PC-3 (cell line): ENCODE data around the gene JKAMP. TPM values are rescaled to one million over a fixed set of nuclear protein-coding genes. Genes with fewer than 3 reads are reported as not detected.

Experiments
- ATAC-seq: fragments of 200-7000 bp; cut with Tn5 transposase; 2 replicates; pipeline ENCODE4 v1.9.1; 2020; ENCODE audit warnings: mild to moderate bottlenecking, moderate library complexity
- BruUV-seq: library from RNA; stranded (reverse); fragments of 400-500 nt; replicated peaks from 2 replicates; lab custom pipeline; 2021; lab: Mats Ljungman, UMichigan
- CTCF ChIA-PET: fragments of 300-600 bp; sonication (Branson Sonifier 250); formaldehyde crosslinking; loops from one replicate; lab custom pipeline; 2022; ENCODE audit warnings: antibody characterized with exemption; lab: Charles Lee
- POLR2A ChIA-PET: fragments of 300-600 bp; sonication (Branson Sonifier 250); formaldehyde crosslinking; loops from one replicate; lab custom pipeline; 2022; ENCODE audit warnings: antibody characterized with exemption; ENCODE audit not compliant: unreplicated experiment; lab: Charles Lee
- DNase-seq: peaks from one replicate; pipeline ENCODE4 v3.0.0-alpha.2; 2015
- H2AFZ ChIP-seq: fragments of 300-600 bp; sonication (generic); 2 replicates; pipeline ENCODE4 v1.6.0; 2016; ENCODE audit warnings: antibody characterized with exemption, low read length
- H3F3A ChIP-seq: fragments of 300-600 bp; sonication (generic); one replicate; pipeline ENCODE4 v1.6.0; 2017; ENCODE audit warnings: antibody characterized with exemption, low read length, control low read depth, mild to moderate bottlenecking; ENCODE audit not compliant: unreplicated experiment
- H3K27ac ChIP-seq: fragments of 300-600 bp; sonication (generic); 2 replicates; pipeline ENCODE4 v1.5.1; 2016; ENCODE audit warnings: mild to moderate bottlenecking, low read length
- H3K27me3 ChIP-seq: fragments of 300-600 bp; sonication (generic); 2 replicates; pipeline ENCODE4 v1.6.1; 2016; ENCODE audit warnings: low read length, mixed read lengths
- H3K36me3 ChIP-seq: fragments of 300-600 bp; sonication (generic); 2 replicates; pipeline ENCODE4 v1.6.1; 2016; ENCODE audit warnings: low read depth, mixed run types, low read length, mixed read lengths
- H3K4me1 ChIP-seq: fragments of 300-600 bp; sonication (generic); 2 replicates; pipeline ENCODE4 v1.5.1; 2016; ENCODE audit warnings: low read length; ENCODE audit not compliant: insufficient read depth
- H3K4me2 ChIP-seq: fragments of 300-600 bp; sonication (generic); 2 replicates; pipeline ENCODE4 v1.6.0; 2016; ENCODE audit warnings: low read length
- H3K4me3 ChIP-seq: fragments of 300-600 bp; sonication (generic); 2 replicates; pipeline ENCODE4 v1.5.1; 2016; ENCODE audit warnings: mild to moderate bottlenecking, low read length, mixed read lengths
- H3K79me2 ChIP-seq: fragments of 300-600 bp; sonication (generic); 2 replicates; pipeline ENCODE4 v1.6.1; 2017; ENCODE audit warnings: low read length, mixed read lengths
- H3K9ac ChIP-seq: fragments of 300-600 bp; sonication (generic); 2 replicates; pipeline ENCODE4 v1.6.0; 2016; ENCODE audit warnings: mild to moderate bottlenecking, low read length
- H3K9me2 ChIP-seq: fragments of 300-600 bp; sonication (generic); replicated peaks from 2 replicates; pipeline ENCODE4 v1.6.1; 2016; ENCODE audit warnings: mixed run types, low read length, mixed read lengths
- H3K9me3 ChIP-seq: fragments of 300-600 bp; sonication (generic); 2 replicates; pipeline ENCODE4 v1.6.1; 2016; ENCODE audit warnings: low read length, mixed read lengths
- H4K20me1 ChIP-seq: fragments of 300-600 bp; sonication (generic); 2 replicates; pipeline ENCODE4 v1.6.1; 2016; ENCODE audit warnings: low read length, mixed read lengths
- EZH2 ChIP-seq: fragments of 300-600 bp; sonication (generic); IDR thresholded peaks from one replicate; pipeline ENCODE4 v1.6.1; 2017; ENCODE audit warnings: antibody characterized with exemption, mild to moderate bottlenecking, low read length; ENCODE audit not compliant: unreplicated experiment
- EZH2phosphoT487 ChIP-seq: fragments of 300-600 bp; sonication (generic); IDR thresholded peaks from 2 replicates; pipeline ENCODE4 v1.6.1; 2018; ENCODE audit warnings: mild to moderate bottlenecking, antibody characterized with exemption, low read length, borderline replicate concordance
- intact Hi-C: fragments of 100-400 bp; cut with micrococcal nuclease; formaldehyde crosslinking; loops from 2 replicates; pipeline ENCODE4 v1.9.0; 2023
- total RNA-seq: library from RNA; depleted of rRNA; stranded (reverse); fragments of >200 nt; gene quantifications from 2 replicates; pipeline ENCODE4 v1.2.3, GENCODE V29; 2014
- TF ChIP-seq, protein P1 (sequence below): fragments of 300-600 bp; sonication (generic); conservative IDR thresholded peaks from 2 replicates; pipeline ENCODE4 v1.5.1; 2017; ENCODE audit warnings: antibody characterized with exemption, low read depth, mild to moderate bottlenecking, low read length

JKAMP gene
- total RNA-seq, 1 experiment from 2014 or later = 147 TPM

- Histone ChIP-seq H3K36me3 (peaks cover 78% of the 10 kb centered on the region), H4K20me1 (peaks cover 11% of the 10 kb centered on the region; the same call in 1 of the 2 replicates), H2AFZ (no peak overlapping the region), H3K27me3 (no peaks in the 10 kb centered on the region), H3K79me2 (peaks cover 19% of the 10 kb centered on the region), H3K9me3 (no peaks in the 10 kb centered on the region), H3F3A (no peaks in the 10 kb centered on the region), H3K9me2 (no peaks in the 10 kb centered on the region), H3K27ac (no peak overlapping the region), H3K9ac (no peak overlapping the region), H3K4me3 (no peak overlapping the region), H3K4me1 (no peaks in the 10 kb centered on the region), H3K4me2 (no peak overlapping the region)
- TF ChIP-seq EZH2 (no peak), EZH2phosphoT487 (no peak)
- TF ChIP-seq, protein P1, sequence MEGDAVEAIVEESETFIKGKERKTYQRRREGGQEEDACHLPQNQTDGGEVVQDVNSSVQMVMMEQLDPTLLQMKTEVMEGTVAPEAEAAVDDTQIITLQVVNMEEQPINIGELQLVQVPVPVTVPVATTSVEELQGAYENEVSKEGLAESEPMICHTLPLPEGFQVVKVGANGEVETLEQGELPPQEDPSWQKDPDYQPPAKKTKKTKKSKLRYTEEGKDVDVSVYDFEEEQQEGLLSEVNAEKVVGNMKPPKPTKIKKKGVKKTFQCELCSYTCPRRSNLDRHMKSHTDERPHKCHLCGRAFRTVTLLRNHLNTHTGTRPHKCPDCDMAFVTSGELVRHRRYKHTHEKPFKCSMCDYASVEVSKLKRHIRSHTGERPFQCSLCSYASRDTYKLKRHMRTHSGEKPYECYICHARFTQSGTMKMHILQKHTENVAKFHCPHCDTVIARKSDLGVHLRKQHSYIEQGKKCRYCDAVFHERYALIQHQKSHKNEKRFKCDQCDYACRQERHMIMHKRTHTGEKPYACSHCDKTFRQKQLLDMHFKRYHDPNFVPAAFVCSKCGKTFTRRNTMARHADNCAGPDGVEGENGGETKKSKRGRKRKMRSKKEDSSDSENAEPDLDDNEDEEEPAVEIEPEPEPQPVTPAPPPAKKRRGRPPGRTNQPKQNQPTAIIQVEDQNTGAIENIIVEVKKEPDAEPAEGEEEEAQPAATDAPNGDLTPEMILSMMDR = no peak
- ChIA-PET POLR2A (no interaction called here), CTCF (no interaction called here)
- DNase-seq (no peak), ATAC-seq (no peak)
- intact Hi-C loops = no loop called here
- BruUV-seq = no TSS peak
Measured at GRCh38 chr14:59474172-59474571, 10.1 kb upstream of the JKAMP start.

DNA sequence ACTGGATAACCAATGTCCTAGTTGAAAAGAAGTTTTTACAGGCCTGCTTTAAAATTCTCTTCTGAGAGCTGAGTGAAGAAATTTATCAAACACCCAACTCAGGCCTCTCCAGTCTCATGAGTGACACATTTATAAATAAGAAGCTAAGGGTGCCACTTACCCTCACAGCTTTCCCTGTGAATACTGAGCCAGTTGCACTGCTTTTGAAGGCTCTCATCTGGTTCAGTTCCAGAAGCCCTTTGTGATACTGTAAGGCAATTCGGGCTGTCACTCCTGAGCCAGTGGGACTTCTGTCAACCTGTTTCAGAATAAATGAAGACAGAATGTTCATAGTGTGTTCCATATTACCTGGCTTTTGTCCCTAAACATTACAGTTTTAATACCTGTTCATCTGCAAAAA is 8.6 kb upstream of the JKAMP start:
- CTCF ChIA-PET = no interaction called here
- Histone ChIP-seq H3K4me2 (no peak overlapping the region), H3K9me3 (no peaks in the 10 kb centered on the region), H3F3A (no peaks in the 10 kb centered on the region), H3K4me1 (peaks cover 9% of the 10 kb centered on the region), H3K9ac (no peak overlapping the region), H3K4me3 (no peak overlapping the region), H3K79me2 (peaks cover 33% of the 10 kb centered on the region), H3K9me2 (no peaks in the 10 kb centered on the region), H4K20me1 (peaks cover 21% of the 10 kb centered on the region; the same call in 1 of the 2 replicates), H3K27ac (no peak overlapping the region), H3K36me3 (peaks cover 77% of the 10 kb centered on the region), H3K27me3 (no peaks in the 10 kb centered on the region), H2AFZ (no peak overlapping the region)
- no TSS peak for BruUV-seq
- no peak for ATAC-seq
- POLR2A ChIA-PET = no interaction called here
- TF ChIP-seq EZH2 (no peak), EZH2phosphoT487 (no peak)
- TF ChIP-seq, protein P1 = no peak
- DNase-seq = no peak
- intact Hi-C loops = no loop called here

DNA sequence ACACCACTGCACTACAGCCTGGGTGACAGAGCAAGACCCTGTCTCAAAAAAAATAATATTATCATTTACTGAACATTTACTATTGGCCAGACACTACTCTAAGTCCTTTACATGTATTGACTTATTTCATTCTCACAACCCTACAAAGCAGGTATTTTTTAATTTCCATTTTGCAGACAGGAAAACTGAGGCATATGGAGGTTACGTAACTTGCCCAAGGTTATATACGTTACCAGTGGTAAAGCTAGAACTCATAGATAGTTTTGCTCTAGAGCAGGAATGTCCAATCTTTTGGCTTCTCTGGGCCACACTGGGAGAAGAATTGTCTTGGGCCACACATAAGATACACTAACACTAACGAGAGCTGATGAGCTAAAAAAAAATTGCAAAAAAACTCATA is 5.8 kb upstream of the JKAMP start:
- H3K79me2 ChIP-seq = peaks cover 62% of the 10 kb centered on the region
- H3F3A ChIP-seq = peaks cover 15% of the 10 kb centered on the region
- ATAC-seq (no peak), DNase-seq (no peak)
- H4K20me1 ChIP-seq = peaks cover 26% of the 10 kb centered on the region
- H3K27me3 ChIP-seq = no peaks in the 10 kb centered on the region
- peaks cover 62% of the 10 kb centered on the region for H3K36me3 ChIP-seq
- ChIA-PET POLR2A (no interaction called here), CTCF (no interaction called here)
- H2AFZ ChIP-seq = no peak overlapping the region
- no peaks in the 10 kb centered on the region for H3K9me3 ChIP-seq
- no peak overlapping the region for H3K4me3 ChIP-seq
- BruUV-seq = no TSS peak
- TF ChIP-seq EZH2phosphoT487 (no peak), EZH2 (no peak)
- TF ChIP-seq, protein P1 = no peak
- no peak overlapping the region for H3K9ac ChIP-seq
- no peak overlapping the region for H3K27ac ChIP-seq
- intact Hi-C loops = no loop called here
- no peak overlapping the region for H3K4me2 ChIP-seq
- no peaks in the 10 kb centered on the region for H3K9me2 ChIP-seq
- peaks cover 32% of the 10 kb centered on the region for H3K4me1 ChIP-seq
